Epithelial cell of esophagus (primary cell): ENCODE data around the gene KIF26B.

Experiments
- DNase-seq: peaks from one replicate; pipeline ENCODE4 v3.0.0; 2010; ENCODE audit warnings: low read depth
- H3K4me3 ChIP-seq: 2 replicates; pipeline ENCODE4 v1.5.1; 2011; ENCODE audit warnings: mild to moderate bottlenecking, low read length, control low read depth
- CTCF ChIP-seq: IDR thresholded peaks from 2 replicates; pipeline ENCODE4 v1.5.1; 2011; ENCODE audit warnings: low read depth, mild to moderate bottlenecking, low read length, control low read depth, inconsistent platforms; ENCODE audit not compliant: insufficient read depth; ENCODE audit errors: missing control alignments

KIF26B gene

GRCh38 chr1:245301162-245301580 is 146.4 kb downstream of the KIF26B start:
- TF ChIP-seq CTCF = no peak

GRCh38 chr1:245301921-245302320 is 147.1 kb downstream of the KIF26B start:
- TF ChIP-seq CTCF = no peak
- no peak for DNase-seq
- H3K4me3 ChIP-seq = no peak overlapping the region

More at GRCh38 chr1:245301162-245301580, 146.4 kb downstream of the KIF26B start:
- H3K4me3 ChIP-seq = no peak overlapping the region
- DNase-seq = no peak

- no peak for TF ChIP-seq CTCF
- no peak overlapping the region for H3K4me3 ChIP-seq
- no peak for DNase-seq
These were observed 149.9 kb downstream of the KIF26B start for GRCh38 chr1:245304698-245305097.

- DNase-seq = no peak
- TF ChIP-seq CTCF = no peak
- H3K4me3 ChIP-seq = no peak overlapping the region
These were observed 151.2 kb downstream of the KIF26B start for GRCh38 chr1:245306020-245306419.

GRCh38 chr1:245306628-245307410 is 152.0 kb downstream of the KIF26B start:
- H3K4me3 ChIP-seq = no peak overlapping the region
- TF ChIP-seq CTCF = no peak
- DNase-seq = no peak

GRCh38 chr1:245310571-245311531 is 156.1 kb downstream of the KIF26B start:
- no peak overlapping the region for H3K4me3 ChIP-seq
- DNase-seq = no peak
- no peak for TF ChIP-seq CTCF
